Tibial nerve (tissue), 4 donors: ENCODE data around the gene PSTPIP1. TPM values are rescaled to one million over a fixed set of nuclear protein-coding genes. Genes with fewer than 3 reads are reported as not detected.

ENCODE experiments used
- DNase-seq, 2 donors: peaks; one replicate each; pipeline ENCODE4 v3.0.0-alpha.2; 2019; ENCODE audit warnings: low spot score in 2 of 2
- H3K27ac ChIP-seq, 4 donors: fragments of 200-600 bp; sonication (generic) in 3 of 4; one replicate each; pipeline ENCODE4 v1.5.1; 2017 to 2019; ENCODE audit warnings: mild to moderate bottlenecking in 1 of 4
- H3K27me3 ChIP-seq, 2 donors: fragments of 200-600 bp; sonication (generic) in 1 of 2; one replicate each; pipeline versions ENCODE4 v1.5.1 to v1.6.0; 2017 to 2019
- H3K36me3 ChIP-seq, 3 donors: fragments of 200-600 bp; sonication (generic); one replicate each; pipeline ENCODE4 v1.5.1; 2018 to 2019
- H3K4me1 ChIP-seq, 4 donors: fragments of 200-600 bp; sonication (generic) in 3 of 4; one replicate each; pipeline ENCODE4 v1.5.1; 2017 to 2019
- H3K4me3 ChIP-seq, 4 donors: fragments of 200-600 bp; sonication (generic) in 3 of 4; one replicate each; pipeline ENCODE4 v1.5.1; 2017 to 2019; ENCODE audit warnings: mild to moderate bottlenecking in 1 of 4, moderate library complexity in 1 of 4
- H3K9me3 ChIP-seq, 4 donors: fragments of 200-600 bp; sonication (generic) in 3 of 4; one replicate each; pipeline ENCODE4 v1.5.1; 2017 to 2019
- CTCF ChIP-seq, 5 experiments: fragments of 200-600 bp in 3 of 5; fragments of 450-650 bp in 2 of 5; sonication (generic) in 3 of 5; IDR thresholded peaks; one replicate each; pipeline ENCODE4 v1.5.1; 2016 to 2019; ENCODE audit warnings: antibody characterized with exemption in 5 of 5, mild to moderate bottlenecking in 3 of 5, moderate library complexity in 2 of 5
- EP300 ChIP-seq, 2 donors: sonication (generic); formaldehyde crosslinking; IDR thresholded peaks; one replicate each; pipeline ENCODE4 v1.6.1; 2017; ENCODE audit warnings: antibody characterized with exemption in 2 of 2, mild to moderate bottlenecking in 1 of 2
- POLR2A ChIP-seq, 2 donors: fragments of 450-650 bp; IDR thresholded peaks; one replicate each; pipeline ENCODE4 v1.6.1; 2017; ENCODE audit warnings: antibody characterized with exemption in 2 of 2, mild to moderate bottlenecking in 2 of 2, moderate library complexity in 2 of 2
- WGBS, 2 donors: methylation state at CpG; one replicate each; pipeline ENCODE4 v1.1.5; 2018; 5-methylcytosine and 5-hydroxymethylcytosine counted together
- total RNA-seq, 4 donors: library from RNA; depleted of rRNA; stranded (reverse); fragments of >200 nt; gene quantifications; one replicate each; pipeline ENCODE4 v1.1.0, GENCODE V29; 2016

PSTPIP1 gene
- total RNA-seq, 4 donors from 2014 or later = 13.6 to 54.6 (median 19.3) TPM

DNA sequence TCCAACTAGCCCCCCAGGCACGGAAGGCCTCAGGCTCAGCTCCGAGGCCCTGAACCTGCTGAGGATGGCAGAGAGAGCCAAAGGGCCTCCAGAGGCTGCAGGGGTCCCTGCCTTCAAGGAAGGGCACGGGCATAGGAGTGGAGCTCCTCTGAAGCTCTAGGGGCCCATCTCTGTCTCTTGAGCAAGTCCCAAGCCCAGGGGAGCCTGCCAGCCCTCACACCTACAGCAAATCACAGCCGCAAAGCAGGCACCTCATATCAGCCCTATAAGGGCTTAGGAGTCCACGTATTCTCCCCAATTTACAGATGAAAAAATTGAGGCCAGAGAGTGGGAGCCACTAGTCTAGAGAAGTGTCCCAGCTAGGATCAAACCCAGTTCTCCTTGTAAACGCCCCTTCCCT, 14.2 kb downstream of the PSTPIP1 start:
- Histone ChIP-seq H3K9me3 (no peaks in the 10 kb centered on the region), H3K4me3 (no peak overlapping the region), H3K4me1 (peaks cover 0 to 2% (median 0%) of the 10 kb centered on the region in 4 donors), H3K36me3 (no peaks in the 10 kb centered on the region), H3K27ac (no peak overlapping the region), H3K27me3 (no peaks in the 10 kb centered on the region)
- 84 to 91% methylated on average over 6 of the region's 6 CpGs for WGBS, 2 donors
- DNase-seq = no peak
- no peak for TF ChIP-seq CTCF (IDR thresholded peaks at IDR 0.05)
- no peak for TF ChIP-seq POLR2A (IDR thresholded peaks at IDR 0.05)
- TF ChIP-seq EP300 (IDR thresholded peaks at IDR 0.05) = no peak

DNA sequence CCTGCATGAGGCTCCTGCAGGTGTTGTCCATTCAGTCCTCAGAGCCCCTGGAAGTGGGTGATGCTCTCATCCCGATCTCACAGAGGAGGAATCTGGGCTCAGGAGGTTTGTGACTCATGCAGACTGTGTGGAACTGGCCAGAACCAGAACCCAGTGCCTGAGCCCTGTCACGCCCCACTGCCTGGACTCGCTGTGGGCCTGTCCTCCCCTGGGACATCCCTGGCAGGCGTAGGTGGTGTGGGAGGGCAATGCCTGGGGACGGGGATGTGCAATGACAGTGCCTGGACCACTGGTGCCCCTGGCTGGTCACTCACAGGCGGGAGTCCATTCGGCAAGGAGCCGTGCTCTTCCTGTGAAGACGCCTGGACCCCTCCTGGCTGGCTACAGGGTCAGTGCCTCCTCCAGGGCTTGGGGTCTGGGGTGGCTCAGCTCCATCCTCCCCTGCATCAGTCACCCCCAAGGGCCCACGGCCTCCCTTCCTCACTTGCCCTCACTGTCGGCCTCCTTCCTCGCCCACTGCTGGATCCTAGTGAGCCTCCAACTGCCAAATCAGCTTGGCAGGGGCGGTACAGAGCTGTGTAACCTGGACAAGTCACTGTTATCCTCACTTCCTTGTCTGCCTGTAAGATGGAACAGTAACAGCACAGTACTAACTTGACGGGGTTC, 14.9 kb downstream of the PSTPIP1 start:
- Histone ChIP-seq H3K27me3 (no peaks in the 10 kb centered on the region), H3K4me3 (no peak overlapping the region), H3K36me3 (no peaks in the 10 kb centered on the region), H3K4me1 (peaks cover 0 to 8% (median 2%) of the 10 kb centered on the region in 4 donors), H3K9me3 (no peaks in the 10 kb centered on the region), H3K27ac (no peak overlapping the region)
- 71 to 81% methylated on average over 9 to 12 of the region's 14 CpGs for WGBS, 2 donors
- TF ChIP-seq CTCF (IDR thresholded peaks at IDR 0.05) (no peak), POLR2A (IDR thresholded peaks at IDR 0.05) (no peak)
- DNase-seq = no peak

GRCh38 chr15:77010312-77010686, 15.4 kb downstream of the PSTPIP1 start:
- TF ChIP-seq POLR2A (IDR thresholded peaks at IDR 0.05) (no peak), CTCF (IDR thresholded peaks at IDR 0.05) (no peak), EP300 (IDR thresholded peaks at IDR 0.05) (no peak)
- WGBS, 2 donors = 89% methylated on average over 2 to 4 of the region's 4 CpGs
- DNase-seq = no peak
- Histone ChIP-seq H3K27me3 (no peaks in the 10 kb centered on the region), H3K4me3 (no peak overlapping the region), H3K36me3 (no peaks in the 10 kb centered on the region), H3K9me3 (no peaks in the 10 kb centered on the region), H3K27ac (no peak overlapping the region), H3K4me1 (peaks cover 0 to 13% (median 5%) of the 10 kb centered on the region in 4 donors)

- Histone ChIP-seq H3K4me3 (no peak overlapping the region), H3K9me3 (no peaks in the 10 kb centered on the region), H3K4me1 (peaks cover 0 to 13% (median 7%) of the 10 kb centered on the region in 4 donors), H3K36me3 (no peaks in the 10 kb centered on the region), H3K27me3 (no peaks in the 10 kb centered on the region), H3K27ac (no peak overlapping the region)
- TF ChIP-seq CTCF (IDR thresholded peaks at IDR 0.05) (no peak), EP300 (IDR thresholded peaks at IDR 0.05) (no peak), POLR2A (IDR thresholded peaks at IDR 0.05) (no peak)
- no peak for DNase-seq
- WGBS, 2 donors = 74 to 83% methylated on average over 4 of the region's 4 CpGs
Measured at GRCh38 chr15:77010857-77011256, 15.9 kb downstream of the PSTPIP1 start.

GRCh38 chr15:77012117-77012712, 17.3 kb downstream of the PSTPIP1 start:
- Histone ChIP-seq H3K27ac (no peak overlapping the region), H3K4me3 (no peak overlapping the region), H3K36me3 (no peaks in the 10 kb centered on the region), H3K9me3 (no peaks in the 10 kb centered on the region), H3K27me3 (no peaks in the 10 kb centered on the region), H3K4me1 (peaks cover 0 to 14% (median 9%) of the 10 kb centered on the region in 4 donors)
- DNase-seq = no peak
- WGBS, 2 donors = 98 to 99% methylated on average over 3 of the region's 3 CpGs
- TF ChIP-seq POLR2A (IDR thresholded peaks at IDR 0.05) (no peak), EP300 (IDR thresholded peaks at IDR 0.05) (no peak), CTCF (IDR thresholded peaks at IDR 0.05) (no peak)
